GM12878 (cell line): ENCODE measurements around the gene NAP1L5. TPM values are rescaled to one million over a fixed set of nuclear protein-coding genes. Genes with fewer than 3 reads are reported as not detected.

Experiments
- ATAC-seq: fragments of 200-7000 bp; cut with Tn5 transposase; 3 replicates; pipeline ENCODE4 v1.9.1; 2020; ENCODE audit warnings: mild to moderate bottlenecking, moderate library complexity
- BruUV-seq: library from RNA; stranded (reverse); fragments of 400-500 nt; replicated peaks from 2 replicates; lab custom pipeline; 2021; lab: Mats Ljungman, UMichigan
- CTCF ChIA-PET: fragments of 300-600 bp; sonication (Branson Sonifier 250); formaldehyde crosslinking; extraction: SDS; loops from one replicate; lab custom pipeline; 2021; ENCODE audit warnings: inconsistent platforms; lab: Yijun Ruan, JAX
- POLR2A ChIA-PET: fragments of 350-600 bp; formaldehyde crosslinking; extraction: SDS; loops from one replicate; lab custom pipeline; 2021; ENCODE audit warnings: inconsistent platforms; lab: Charles Lee
- RAD21 ChIA-PET: fragments of 300-600 bp; sonication (Branson Sonifier 250); formaldehyde crosslinking; loops from one replicate; lab custom pipeline; 2023; ENCODE audit warnings: antibody characterized with exemption; ENCODE audit not compliant: unreplicated experiment; lab: Charles Lee
- SMC1A ChIA-PET: fragments of 300-600 bp; sonication (Branson Sonifier 250); formaldehyde crosslinking; loops from one replicate; lab custom pipeline; 2023; ENCODE audit not compliant: unreplicated experiment, uncharacterized antibody; lab: Charles Lee
- DNase-seq: peaks from one replicate; pipeline ENCODE4 v3.0.0-alpha.2; 2011; ENCODE audit warnings: low read depth, low spot score
- FAIRE-seq: peaks from 3 replicates; lab custom pipeline; 2011; peaks lifted over from hg19 to GRCh38; lab: Jason Lieb, UNC
- H2AFZ ChIP-seq: 2 replicates; pipeline ENCODE4 v1.6.0; 2011; ENCODE audit warnings: low read depth, low read length, control low read depth; ENCODE audit not compliant: control insufficient read depth
- H3K27ac ChIP-seq: 2 replicates; pipeline ENCODE4 v1.5.1; 2011; ENCODE audit warnings: control low read depth; ENCODE audit not compliant: control insufficient read depth, insufficient read depth
- H3K27me3 ChIP-seq, 2 experiments: replicated peaks in 1 of 2; 2 replicates each; pipeline versions ENCODE4 v1.6.0 to v1.6.1; 2011; ENCODE audit warnings: low read length in 1 of 2; ENCODE audit not compliant: control insufficient read depth in 2 of 2, insufficient read depth in 2 of 2
- H3K36me3 ChIP-seq, 2 experiments: 2 replicates each; pipeline ENCODE4 v1.5.1; 2011; ENCODE audit warnings: low read length in 1 of 2; ENCODE audit not compliant: control insufficient read depth in 2 of 2, insufficient read depth in 2 of 2
- H3K4me1 ChIP-seq: 2 replicates; pipeline ENCODE4 v1.6.1; 2011; ENCODE audit warnings: mild to moderate bottlenecking, low read length, moderate library complexity, mixed read lengths; ENCODE audit not compliant: control insufficient read depth, insufficient read depth
- H3K4me2 ChIP-seq: 2 replicates; pipeline ENCODE4 v1.6.0; 2011; ENCODE audit warnings: control low read depth; ENCODE audit not compliant: control insufficient read depth, insufficient read depth
- H3K4me3 ChIP-seq: fragments of 200-600 bp; sonication (generic); 2 replicates; pipeline ENCODE4 v1.5.1; 2016
- H3K79me2 ChIP-seq: 2 replicates; pipeline ENCODE4 v1.6.0; 2011; ENCODE audit warnings: low read length; ENCODE audit not compliant: control insufficient read depth, insufficient read depth
- H3K9ac ChIP-seq: 2 replicates; pipeline ENCODE4 v1.8.0; 2011; ENCODE audit warnings: low read length, control low read depth, mixed read lengths; ENCODE audit not compliant: control insufficient read depth, insufficient read depth
- H3K9me3 ChIP-seq: replicated peaks from 3 replicates; pipeline ENCODE4 v1.5.1; 2011; ENCODE audit warnings: mild to moderate bottlenecking, low read length; ENCODE audit not compliant: control insufficient read depth, insufficient read depth
- H4K20me1 ChIP-seq: 2 replicates; pipeline ENCODE4 v1.6.0; 2011; ENCODE audit not compliant: control insufficient read depth, insufficient read depth
- CEBPB ChIP-seq, 2 experiments: fragments of 150-350 bp in 1 of 2; IDR thresholded peaks; 2 replicates each; pipeline ENCODE4 v1.6.1; 2012 to 2014; ENCODE audit warnings: low read depth in 2 of 2, low read length in 2 of 2, borderline replicate concordance in 1 of 2, inconsistent platforms in 1 of 2
- FOS ChIP-seq: IDR thresholded peaks from 3 replicates; pipeline ENCODE4 v1.6.1; 2011; ENCODE audit warnings: borderline replicate concordance; ENCODE audit not compliant: insufficient read length; ENCODE audit errors: extremely low read depth
- MEF2A ChIP-seq: IDR thresholded peaks from 2 replicates; pipeline ENCODE4 v1.6.1; 2011; ENCODE audit warnings: low read depth, mild to moderate bottlenecking, low read length, moderate library complexity; ENCODE audit not compliant: insufficient read depth
- STAT1 ChIP-seq: fragments of 450-650 bp; conservative IDR thresholded peaks from 2 replicates; pipeline ENCODE4 v1.6.1; 2014; ENCODE audit warnings: antibody characterized with exemption, mild to moderate bottlenecking
- WGBS: methylation state at CpG from one replicate; pipeline ENCODE4 v1.1.6; 2016; ENCODE audit warnings: low lambda C conversion rate; ENCODE audit not compliant: insufficient replicate concordance, insufficient coverage; ENCODE audit errors: missing lambda C conversion rate; 5-methylcytosine and 5-hydroxymethylcytosine counted together
- in situ Hi-C: fragments of 300-500 bp; cut with MboI; formaldehyde crosslinking; loops from 9 replicates; pipeline ENCODE4 v1.14.3; 2018; ENCODE audit warnings: mixed read lengths
- intact Hi-C: fragments of 100-400 bp; cut with micrococcal nuclease; formaldehyde crosslinking; loops from one replicate; pipeline ENCODE4 v1.14.2; 2022; ENCODE audit not compliant: unreplicated experiment
- polyA plus RNA-seq, 11 experiments: library from polyadenylated mRNA; depleted of rRNA in 4 of 11; unstranded in 6 of 11; stranded (reverse) in 5 of 11; fragments of >200 nt; fragmentation: Nextera tagmentation in 4 of 11; fragmentation: Illumina TruSeq in 1 of 11; extraction: Ambion mirVana in 4 of 11; extraction: Trizol in 1 of 11; gene quantifications; 1 replicate in 1 of 11; 2 replicates in 10 of 11; pipeline versions ENCODE4 v1.2.1 to v1.2.3, GENCODE V29; 2011 to 2016; ENCODE audit warnings: inconsistent platforms in 2 of 11, missing spikeins in 2 of 11, low read depth in 1 of 11
- total RNA-seq, 4 experiments: library from RNA; depleted of rRNA in 3 of 4; stranded (reverse); fragments of >200 nt in 3 of 4; fragmentation: Illumina TruSeq in 1 of 4; extraction: Trizol in 1 of 4; gene quantifications; 2 replicates each; pipeline versions ENCODE4 v1.2.1 to v1.2.3, GENCODE V29; 2013 to 2021
- TF ChIP-seq, protein P1 (sequence below): fragments of 450-650 bp; IDR thresholded peaks from 2 replicates; pipeline ENCODE4 v1.6.1; 2017; ENCODE audit warnings: mild to moderate bottlenecking, moderate library complexity
- TF ChIP-seq, protein P2 (sequence below): IDR thresholded peaks from 2 replicates; pipeline ENCODE4 v1.6.1; 2011; ENCODE audit warnings: low read depth, low read length, improper control_type of control experiment, borderline replicate concordance
- TF ChIP-seq, protein P3 (sequence below): IDR thresholded peaks from 2 replicates; pipeline ENCODE4 v1.6.1; 2011; ENCODE audit warnings: borderline replicate concordance, low read depth, mild to moderate bottlenecking, moderate library complexity, low read length; ENCODE audit not compliant: insufficient read depth, poor library complexity, severe bottlenecking
- TF ChIP-seq, protein P4 (sequence below): fragments of 450-650 bp; IDR thresholded peaks from 2 replicates; pipeline ENCODE4 v1.6.1; 2016; ENCODE audit warnings: mild to moderate bottlenecking

Gene NAP1L5
- total and polyA plus RNA-seq, 10 of the 15 experiments (the other 5 are each of a cell fraction or from before 2014, with no cell fraction given) = 2.1 to 5.3 (median 3.7) TPM

DNA sequence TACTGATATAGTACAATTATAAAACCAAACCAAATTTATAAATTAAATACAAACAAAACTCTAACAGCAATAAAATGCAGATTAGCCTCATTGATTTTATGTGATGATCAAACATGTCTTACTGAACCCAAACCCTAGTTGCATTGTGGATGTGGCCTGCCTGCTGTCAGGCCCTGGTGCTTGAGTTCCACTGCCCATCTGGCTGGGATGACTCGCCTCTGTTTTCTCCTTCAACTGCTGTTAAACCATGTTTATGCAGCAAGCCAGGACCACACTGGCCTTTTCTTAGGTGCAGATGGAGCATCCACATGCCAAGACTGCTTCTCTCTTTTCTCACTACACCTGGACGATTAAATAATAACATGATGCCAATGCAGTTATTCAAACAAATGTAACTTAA lies 22.6 kb downstream of the NAP1L5 start:
- no peak for FAIRE-seq
- 95% methylated on average over 2 of the region's 2 CpGs for WGBS

More for the DNA sequence above, 22.6 kb downstream of the NAP1L5 start:
- ChIA-PET RAD21 (no interaction called here), POLR2A (no interaction called here), SMC1A (no interaction called here), CTCF (no interaction called here)
- Histone ChIP-seq H3K27ac (no peak overlapping the region), H3K4me1 (no peaks in the 10 kb centered on the region), H3K4me2 (no peak overlapping the region), H3K9ac (no peak overlapping the region), H3K9me3 (no peaks in the 10 kb centered on the region), H3K4me3 (no peak overlapping the region), H3K36me3 (no peaks in the 10 kb centered on the region), H4K20me1 (no peaks in the 10 kb centered on the region), H3K27me3 (no peaks in the 10 kb centered on the region), H2AFZ (no peak overlapping the region), H3K79me2 (no peaks in the 10 kb centered on the region)
- BruUV-seq = no TSS peak
- DNase-seq = no peak
- in situ Hi-C loops = no loop called here
- no peak for ATAC-seq
- intact Hi-C loops = loop anchor here (5.0 to 10.0 kb wide), 2 partner anchors 117 to 440 kb away; partner anchors contain the start of gene TIGD2
- no peak for TF ChIP-seq FOS
- TF ChIP-seq MEF2A = no peak
- no peak for TF ChIP-seq STAT1
- TF ChIP-seq, protein P1, sequence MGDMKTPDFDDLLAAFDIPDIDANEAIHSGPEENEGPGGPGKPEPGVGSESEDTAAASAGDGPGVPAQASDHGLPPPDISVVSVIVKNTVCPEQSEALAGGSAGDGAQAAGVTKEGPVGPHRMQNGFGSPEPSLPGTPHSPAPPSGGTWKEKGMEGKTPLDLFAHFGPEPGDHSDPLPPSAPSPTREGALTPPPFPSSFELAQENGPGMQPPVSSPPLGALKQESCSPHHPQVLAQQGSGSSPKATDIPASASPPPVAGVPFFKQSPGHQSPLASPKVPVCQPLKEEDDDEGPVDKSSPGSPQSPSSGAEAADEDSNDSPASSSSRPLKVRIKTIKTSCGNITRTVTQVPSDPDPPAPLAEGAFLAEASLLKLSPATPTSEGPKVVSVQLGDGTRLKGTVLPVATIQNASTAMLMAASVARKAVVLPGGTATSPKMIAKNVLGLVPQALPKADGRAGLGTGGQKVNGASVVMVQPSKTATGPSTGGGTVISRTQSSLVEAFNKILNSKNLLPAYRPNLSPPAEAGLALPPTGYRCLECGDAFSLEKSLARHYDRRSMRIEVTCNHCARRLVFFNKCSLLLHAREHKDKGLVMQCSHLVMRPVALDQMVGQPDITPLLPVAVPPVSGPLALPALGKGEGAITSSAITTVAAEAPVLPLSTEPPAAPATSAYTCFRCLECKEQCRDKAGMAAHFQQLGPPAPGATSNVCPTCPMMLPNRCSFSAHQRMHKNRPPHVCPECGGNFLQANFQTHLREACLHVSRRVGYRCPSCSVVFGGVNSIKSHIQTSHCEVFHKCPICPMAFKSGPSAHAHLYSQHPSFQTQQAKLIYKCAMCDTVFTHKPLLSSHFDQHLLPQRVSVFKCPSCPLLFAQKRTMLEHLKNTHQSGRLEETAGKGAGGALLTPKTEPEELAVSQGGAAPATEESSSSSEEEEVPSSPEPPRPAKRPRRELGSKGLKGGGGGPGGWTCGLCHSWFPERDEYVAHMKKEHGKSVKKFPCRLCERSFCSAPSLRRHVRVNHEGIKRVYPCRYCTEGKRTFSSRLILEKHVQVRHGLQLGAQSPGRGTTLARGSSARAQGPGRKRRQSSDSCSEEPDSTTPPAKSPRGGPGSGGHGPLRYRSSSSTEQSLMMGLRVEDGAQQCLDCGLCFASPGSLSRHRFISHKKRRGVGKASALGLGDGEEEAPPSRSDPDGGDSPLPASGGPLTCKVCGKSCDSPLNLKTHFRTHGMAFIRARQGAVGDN = no peak
- TF ChIP-seq CEBPB (IDR thresholded peaks at IDR 0.05; ENCODE audit: borderline replicate concordance in 1 of 2, low read depth in 2 of 2, low read length in 2 of 2) = no peak
- TF ChIP-seq, protein P2, sequence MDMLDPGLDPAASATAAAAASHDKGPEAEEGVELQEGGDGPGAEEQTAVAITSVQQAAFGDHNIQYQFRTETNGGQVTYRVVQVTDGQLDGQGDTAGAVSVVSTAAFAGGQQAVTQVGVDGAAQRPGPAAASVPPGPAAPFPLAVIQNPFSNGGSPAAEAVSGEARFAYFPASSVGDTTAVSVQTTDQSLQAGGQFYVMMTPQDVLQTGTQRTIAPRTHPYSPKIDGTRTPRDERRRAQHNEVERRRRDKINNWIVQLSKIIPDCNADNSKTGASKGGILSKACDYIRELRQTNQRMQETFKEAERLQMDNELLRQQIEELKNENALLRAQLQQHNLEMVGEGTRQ = no peak
- TF ChIP-seq, protein P3, sequence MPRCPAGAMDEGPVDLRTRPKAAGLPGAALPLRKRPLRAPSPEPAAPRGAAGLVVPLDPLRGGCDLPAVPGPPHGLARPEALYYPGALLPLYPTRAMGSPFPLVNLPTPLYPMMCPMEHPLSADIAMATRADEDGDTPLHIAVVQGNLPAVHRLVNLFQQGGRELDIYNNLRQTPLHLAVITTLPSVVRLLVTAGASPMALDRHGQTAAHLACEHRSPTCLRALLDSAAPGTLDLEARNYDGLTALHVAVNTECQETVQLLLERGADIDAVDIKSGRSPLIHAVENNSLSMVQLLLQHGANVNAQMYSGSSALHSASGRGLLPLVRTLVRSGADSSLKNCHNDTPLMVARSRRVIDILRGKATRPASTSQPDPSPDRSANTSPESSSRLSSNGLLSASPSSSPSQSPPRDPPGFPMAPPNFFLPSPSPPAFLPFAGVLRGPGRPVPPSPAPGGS = no peak
- TF ChIP-seq, protein P4, sequence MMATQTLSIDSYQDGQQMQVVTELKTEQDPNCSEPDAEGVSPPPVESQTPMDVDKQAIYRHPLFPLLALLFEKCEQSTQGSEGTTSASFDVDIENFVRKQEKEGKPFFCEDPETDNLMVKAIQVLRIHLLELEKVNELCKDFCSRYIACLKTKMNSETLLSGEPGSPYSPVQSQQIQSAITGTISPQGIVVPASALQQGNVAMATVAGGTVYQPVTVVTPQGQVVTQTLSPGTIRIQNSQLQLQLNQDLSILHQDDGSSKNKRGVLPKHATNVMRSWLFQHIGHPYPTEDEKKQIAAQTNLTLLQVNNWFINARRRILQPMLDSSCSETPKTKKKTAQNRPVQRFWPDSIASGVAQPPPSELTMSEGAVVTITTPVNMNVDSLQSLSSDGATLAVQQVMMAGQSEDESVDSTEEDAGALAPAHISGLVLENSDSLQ = no peak
